PC-3 (cell line): Measurements from ENCODE around the gene PGAM1.

Experiments
- EZH2 ChIP-seq: fragments of 300-600 bp; sonication (generic); IDR thresholded peaks from one replicate; pipeline ENCODE4 v1.6.1; 2017; ENCODE audit warnings: antibody characterized with exemption, mild to moderate bottlenecking, low read length; ENCODE audit not compliant: unreplicated experiment
- EZH2phosphoT487 ChIP-seq: fragments of 300-600 bp; sonication (generic); IDR thresholded peaks from 2 replicates; pipeline ENCODE4 v1.6.1; 2018; ENCODE audit warnings: mild to moderate bottlenecking, antibody characterized with exemption, low read length, borderline replicate concordance
- TF ChIP-seq, protein P1 (sequence below): fragments of 300-600 bp; sonication (generic); conservative IDR thresholded peaks from 2 replicates; pipeline ENCODE4 v1.5.1; 2017; ENCODE audit warnings: antibody characterized with exemption, low read depth, mild to moderate bottlenecking, low read length

DNA sequence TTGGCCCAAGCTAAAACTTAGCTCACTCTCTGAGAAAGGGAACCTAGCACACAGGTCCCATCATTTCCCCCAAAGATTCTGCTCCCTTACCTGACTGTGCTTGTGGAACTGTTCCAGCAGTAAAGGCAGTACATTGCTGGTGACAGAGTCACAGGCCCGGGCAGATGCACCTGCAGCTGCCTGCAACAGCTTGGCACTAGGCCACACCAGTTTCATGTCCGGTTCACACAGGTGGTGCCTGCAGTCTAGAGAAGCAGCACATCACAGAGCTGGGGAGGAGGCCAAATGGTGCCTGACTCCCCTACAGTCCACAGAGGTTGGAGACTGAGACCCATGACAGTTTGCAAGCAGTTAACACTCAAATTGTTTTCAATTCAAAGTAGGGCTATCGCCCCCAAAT lies 42.2 kb downstream of the PGAM1 start:
- no peak for TF ChIP-seq EZH2phosphoT487
- TF ChIP-seq, protein P1, sequence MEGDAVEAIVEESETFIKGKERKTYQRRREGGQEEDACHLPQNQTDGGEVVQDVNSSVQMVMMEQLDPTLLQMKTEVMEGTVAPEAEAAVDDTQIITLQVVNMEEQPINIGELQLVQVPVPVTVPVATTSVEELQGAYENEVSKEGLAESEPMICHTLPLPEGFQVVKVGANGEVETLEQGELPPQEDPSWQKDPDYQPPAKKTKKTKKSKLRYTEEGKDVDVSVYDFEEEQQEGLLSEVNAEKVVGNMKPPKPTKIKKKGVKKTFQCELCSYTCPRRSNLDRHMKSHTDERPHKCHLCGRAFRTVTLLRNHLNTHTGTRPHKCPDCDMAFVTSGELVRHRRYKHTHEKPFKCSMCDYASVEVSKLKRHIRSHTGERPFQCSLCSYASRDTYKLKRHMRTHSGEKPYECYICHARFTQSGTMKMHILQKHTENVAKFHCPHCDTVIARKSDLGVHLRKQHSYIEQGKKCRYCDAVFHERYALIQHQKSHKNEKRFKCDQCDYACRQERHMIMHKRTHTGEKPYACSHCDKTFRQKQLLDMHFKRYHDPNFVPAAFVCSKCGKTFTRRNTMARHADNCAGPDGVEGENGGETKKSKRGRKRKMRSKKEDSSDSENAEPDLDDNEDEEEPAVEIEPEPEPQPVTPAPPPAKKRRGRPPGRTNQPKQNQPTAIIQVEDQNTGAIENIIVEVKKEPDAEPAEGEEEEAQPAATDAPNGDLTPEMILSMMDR: no peak
- TF ChIP-seq EZH2: no peak
